WI38 (cell line): ENCODE measurements around the gene ASPDH.

Experiments
- H3K4me3 ChIP-seq: 2 replicates; pipeline ENCODE4 v1.5.1; 2011; ENCODE audit warnings: low read depth, mild to moderate bottlenecking, control low read depth, low read length
- CTCF ChIP-seq: IDR thresholded peaks from 2 replicates; pipeline ENCODE4 v1.5.1; 2012; ENCODE audit warnings: low read depth, mild to moderate bottlenecking, control low read depth, low read length

Gene ASPDH

GRCh38 chr19:50551715-50552187 lies 38.0 kb upstream of the ASPDH start:
- no peak for TF ChIP-seq CTCF
- no peak overlapping the region for H3K4me3 ChIP-seq

GRCh38 chr19:50551034-50551714 lies 37.5 kb upstream of the ASPDH start:
- TF ChIP-seq CTCF, result no peak
- H3K4me3 ChIP-seq, result no peak overlapping the region

- no peak overlapping the region for H3K4me3 ChIP-seq
- TF ChIP-seq CTCF, result no peak
These were observed 36.9 kb upstream of the ASPDH start for GRCh38 chr19:50550594-50550966.

- H3K4me3 ChIP-seq, result no peak overlapping the region
- TF ChIP-seq CTCF, result no peak
These were observed 36.3 kb upstream of the ASPDH start for GRCh38 chr19:50549927-50550593.

GRCh38 chr19:50549059-50549926 lies 35.6 kb upstream of the ASPDH start:
- no peak for TF ChIP-seq CTCF
- no peak overlapping the region for H3K4me3 ChIP-seq

GRCh38 chr19:50548191-50549058 lies 34.7 kb upstream of the ASPDH start:
- TF ChIP-seq CTCF, result no peak
- no peak overlapping the region for H3K4me3 ChIP-seq
